Spleen (tissue), 11 donors: ENCODE measurements around the gene PLA2G4A. TPM values are rescaled to one million over a fixed set of nuclear protein-coding genes. Genes with fewer than 3 reads are reported as not detected.

Experiments used
- DNase-seq: peaks from one replicate; pipeline ENCODE4 v3.0.0-alpha.2; 2020
- H3K27ac ChIP-seq, 8 donors: fragments of 200-600 bp; sonication (generic) in 7 of 8; 1 replicate in 4 of 8; 2 replicates in 4 of 8; pipeline versions ENCODE4 v1.5.0 to v1.8.0; 2016 to 2021; ENCODE audit warnings: inconsistent platforms in 4 of 8, mild to moderate bottlenecking in 4 of 8, moderate library complexity in 1 of 8
- H3K27me3 ChIP-seq, 7 donors: fragments of 200-600 bp; sonication (generic) in 6 of 7; replicated peaks in 1 of 7; 1 replicate in 4 of 7; 2 replicates in 3 of 7; pipeline versions ENCODE4 v1.5.0 to v1.8.0; 2016 to 2021; ENCODE audit warnings: inconsistent platforms in 3 of 7, mild to moderate bottlenecking in 1 of 7
- H3K36me3 ChIP-seq, 6 donors: fragments of 200-600 bp; sonication (generic) in 5 of 6; 1 replicate in 4 of 6; 2 replicates in 2 of 6; pipeline versions ENCODE4 v1.5.0 to v1.8.0; 2016 to 2021; ENCODE audit warnings: inconsistent platforms in 2 of 6
- H3K4me1 ChIP-seq, 6 donors: fragments of 200-600 bp; sonication (generic) in 5 of 6; 1 replicate in 3 of 6; 2 replicates in 3 of 6; pipeline versions ENCODE4 v1.5.0 to v1.8.0; 2016 to 2021; ENCODE audit warnings: inconsistent platforms in 3 of 6
- H3K4me3 ChIP-seq, 8 donors: fragments of 200-600 bp; sonication (generic) in 7 of 8; 1 replicate in 4 of 8; 2 replicates in 4 of 8; pipeline versions ENCODE4 v1.5.0 to v1.8.0; 2016 to 2021; ENCODE audit warnings: inconsistent platforms in 4 of 8, mild to moderate bottlenecking in 4 of 8, moderate library complexity in 2 of 8
- H3K9me3 ChIP-seq, 8 donors: fragments of 200-600 bp; sonication (generic) in 7 of 8; 1 replicate in 4 of 8; 2 replicates in 4 of 8; pipeline versions ENCODE4 v1.5.0 to v1.8.0; 2016 to 2021; ENCODE audit warnings: inconsistent platforms in 4 of 8
- CTCF ChIP-seq, 11 experiments: fragments of 200-600 bp in 7 of 11; fragments of 450-650 bp in 4 of 11; sonication (generic) in 4 of 11; IDR thresholded peaks in 8 of 11; conservative IDR thresholded peaks in 3 of 11; 1 replicate in 7 of 11; 2 replicates in 4 of 11; pipeline versions ENCODE4 v1.4.0 to v1.8.0; 2016 to 2021; ENCODE audit warnings: antibody characterized with exemption in 11 of 11, inconsistent platforms in 4 of 11, mild to moderate bottlenecking in 1 of 11
- POLR2A ChIP-seq, 3 donors: fragments of 450-650 bp; IDR thresholded peaks; one replicate each; pipeline ENCODE4 v1.5.1; 2017; ENCODE audit warnings: antibody characterized with exemption in 3 of 3, mild to moderate bottlenecking in 1 of 3
- POLR2AphosphoS5 ChIP-seq, 3 donors: sonication (generic); formaldehyde crosslinking; IDR thresholded peaks; one replicate each; pipeline ENCODE4 v1.5.1; 2017; ENCODE audit warnings: antibody characterized with exemption in 3 of 3
- WGBS, 5 donors: extraction: QIAGEN DNeasy Blood & Tissue Kit in 3 of 5; methylation state at CpG; one replicate each; pipeline versions ENCODE4 v1.1.5 to v1.1.7; 2013 to 2018; 5-methylcytosine and 5-hydroxymethylcytosine counted together
- intact Hi-C: fragments of 100-400 bp; cut with DNase I; formaldehyde crosslinking; loops from one replicate; pipeline ENCODE4 v1.15.0; 2023; ENCODE audit warnings: low total_unique reads
- polyA plus RNA-seq, 3 donors: library from polyadenylated mRNA; stranded (reverse); fragments of 200-250 nt; gene quantifications; one replicate each; pipeline ENCODE4 v1.2.1, GENCODE V29; 2013
- total RNA-seq, 7 donors: library from RNA; depleted of rRNA in 3 of 7; stranded (reverse); fragments of >200 nt in 3 of 7; fragmentation: NEBNext Ultra II Directional in 4 of 7; extraction: Animal tissue kit (Norgen Biotek cat#: 25700) in 4 of 7; gene quantifications; one replicate each; pipeline versions ENCODE4 v1.1.0 to v1.2.1, GENCODE V29; 2016 to 2021
- donor health status: healthy with polysubstance abuse.
- donor health status: DM: no; HTN: no; CAD: no; lungs with moderate emphysema.
- donor health status: DM: no; HTN: no; CAD: no.
- donor health status: Bipolar disorder and iron deficiency.
- donor health status: healthy.
- donor health status: DM: no; HTN: no; CAD: no.
- donor health status: DM: yes; HTN: yes; CAD: no.

PLA2G4A gene
- total and polyA plus RNA-seq, 10 donors = 1.2 to 11.6 (median 7.2) TPM

GRCh38 chr1:186976700-186977099 is 148.0 kb downstream of the PLA2G4A start:
- H3K36me3 ChIP-seq = no peaks in the 10 kb centered on the region
- H3K4me3 ChIP-seq = no peak overlapping the region
- H3K27me3 ChIP-seq = no peaks in the 10 kb centered on the region
- intact Hi-C loops = no loop called here
- no peak overlapping the region for H3K27ac ChIP-seq
- TF ChIP-seq POLR2A (IDR thresholded peaks at IDR 0.05) (no peak), CTCF (IDR thresholded peaks at IDR 0.05 in 8 of 11, conservative IDR thresholded peaks at IDR 0.05 in 3 of 11) (no peak), POLR2AphosphoS5 (IDR thresholded peaks at IDR 0.05) (no peak)
- 84 to 91% (median 85%) methylated on average over 8 of the region's 8 CpGs for WGBS, 5 donors
- DNase-seq = no peak
- H3K9me3 ChIP-seq = no peaks in the 10 kb centered on the region
- peaks cover 0 to 10% (median 0%) of the 10 kb centered on the region in 6 donors for H3K4me1 ChIP-seq

GRCh38 chr1:186977266-186977957 is 148.7 kb downstream of the PLA2G4A start:
- Histone ChIP-seq H3K27me3 (no peaks in the 10 kb centered on the region), H3K36me3 (no peaks in the 10 kb centered on the region), H3K27ac (no peak overlapping the region), H3K4me3 (no peak overlapping the region), H3K9me3 (no peaks in the 10 kb centered on the region), H3K4me1 (peaks cover 0 to 10% (median 0%) of the 10 kb centered on the region in 6 donors)
- DNase-seq = no peak
- 72 to 89% (median 80%) methylated on average over 3 of the region's 3 CpGs for whole genome bisulfite sequencing, 5 donors
- intact Hi-C loops = no loop called here
- TF ChIP-seq POLR2AphosphoS5 (IDR thresholded peaks at IDR 0.05) (no peak), CTCF (IDR thresholded peaks at IDR 0.05 in 8 of 11, conservative IDR thresholded peaks at IDR 0.05 in 3 of 11) (no peak), POLR2A (IDR thresholded peaks at IDR 0.05) (no peak)

- Histone ChIP-seq H3K4me1 (peaks cover 0 to 15% (median 0%) of the 10 kb centered on the region in 6 donors), H3K36me3 (no peaks in the 10 kb centered on the region), H3K4me3 (no peak overlapping the region), H3K9me3 (no peaks in the 10 kb centered on the region), H3K27me3 (no peaks in the 10 kb centered on the region), H3K27ac (peak overlapping the region in 4 of 8 donors; percentile 16 to 62 (median 49))
- no peak for DNase-seq
- WGBS, 5 donors = 49 to 86% (median 59%) methylated on average over 7 of the region's 7 CpGs
- intact Hi-C loops = no loop called here
- TF ChIP-seq CTCF (IDR thresholded peaks at IDR 0.05 in 8 of 11, conservative IDR thresholded peaks at IDR 0.05 in 3 of 11) = no peak
- no peak for TF ChIP-seq POLR2A (IDR thresholded peaks at IDR 0.05)
- no peak for TF ChIP-seq POLR2AphosphoS5 (IDR thresholded peaks at IDR 0.05)
Observed at GRCh38 chr1:186978596-186979556, 150.1 kb downstream of the PLA2G4A start.

- TF ChIP-seq CTCF (IDR thresholded peaks at IDR 0.05 in 8 of 11, conservative IDR thresholded peaks at IDR 0.05 in 3 of 11) (no peak), POLR2A (IDR thresholded peaks at IDR 0.05) (no peak), POLR2AphosphoS5 (IDR thresholded peaks at IDR 0.05) (no peak)
- H3K4me1 ChIP-seq = peaks cover 0 to 15% (median 0%) of the 10 kb centered on the region in 6 donors
Observed at GRCh38 chr1:186980400-186980799, 151.7 kb downstream of the PLA2G4A start.

More at GRCh38 chr1:186980400-186980799, 151.7 kb downstream of the PLA2G4A start:
- Histone ChIP-seq H3K36me3 (no peaks in the 10 kb centered on the region), H3K4me3 (no peak overlapping the region), H3K27ac (no peak overlapping the region), H3K9me3 (no peaks in the 10 kb centered on the region), H3K27me3 (no peaks in the 10 kb centered on the region)
- no peak for DNase-seq
- intact Hi-C loops = loop anchor here (5.0 kb wide), 1 partner anchor 373 kb away; no protein-coding TSS in a partner anchor
- 81 to 93% (median 83%) methylated on average over 2 of the region's 2 CpGs for WGBS, 5 donors
